HPDE6-E6E7 (cell line): ENCODE measurements around the gene SRM.
"Not testable (repeated sequence)": the region's sequence is repeated elsewhere in the genome, so short reads cannot be mapped to it uniquely, and the experiment has no call there.

ENCODE experiments used
- DNase-seq: peaks from one replicate; pipeline ENCODE4 v3.0.0; 2011; ENCODE audit warnings: missing footprints; ENCODE audit errors: extremely low spot score

The SRM gene

GRCh38 chr1:11064942-11065341 is 5.1 kb upstream of the SRM start:
- DNase-seq: no peak

DNA sequence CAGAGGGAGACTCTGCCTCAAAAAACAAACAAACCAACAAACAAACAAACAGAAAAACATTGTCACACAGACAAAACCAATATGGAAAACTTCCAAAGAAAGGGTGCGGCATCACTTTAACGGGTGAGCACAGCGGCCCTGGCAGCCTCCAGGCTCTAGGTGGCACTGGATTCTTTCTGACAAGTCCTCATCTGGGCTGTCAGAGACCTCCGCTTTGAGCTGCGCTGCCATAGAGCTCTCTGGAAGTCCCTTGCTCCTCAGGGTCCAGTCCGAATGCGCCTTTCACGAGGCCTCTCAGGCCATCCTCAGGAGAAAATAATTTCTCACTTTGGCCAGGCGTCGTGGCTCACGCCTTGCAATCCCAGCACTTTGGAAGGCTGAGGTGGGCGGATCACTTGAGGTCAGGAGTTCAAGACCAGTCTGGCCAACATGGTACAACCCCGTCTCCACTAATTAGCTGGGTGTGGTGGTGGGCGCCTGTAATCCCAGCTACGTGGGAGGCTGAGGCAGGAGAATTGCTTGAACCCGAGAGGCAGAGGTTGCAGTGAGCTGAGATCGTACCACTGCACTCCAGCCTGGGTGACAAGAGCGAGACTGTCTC is 4.2 kb upstream of the SRM start:
- DNase-seq: not testable (repeated sequence)

GRCh38 chr1:11062965-11063401 is 3.2 kb upstream of the SRM start:
- DNase-seq: no peak

DNA sequence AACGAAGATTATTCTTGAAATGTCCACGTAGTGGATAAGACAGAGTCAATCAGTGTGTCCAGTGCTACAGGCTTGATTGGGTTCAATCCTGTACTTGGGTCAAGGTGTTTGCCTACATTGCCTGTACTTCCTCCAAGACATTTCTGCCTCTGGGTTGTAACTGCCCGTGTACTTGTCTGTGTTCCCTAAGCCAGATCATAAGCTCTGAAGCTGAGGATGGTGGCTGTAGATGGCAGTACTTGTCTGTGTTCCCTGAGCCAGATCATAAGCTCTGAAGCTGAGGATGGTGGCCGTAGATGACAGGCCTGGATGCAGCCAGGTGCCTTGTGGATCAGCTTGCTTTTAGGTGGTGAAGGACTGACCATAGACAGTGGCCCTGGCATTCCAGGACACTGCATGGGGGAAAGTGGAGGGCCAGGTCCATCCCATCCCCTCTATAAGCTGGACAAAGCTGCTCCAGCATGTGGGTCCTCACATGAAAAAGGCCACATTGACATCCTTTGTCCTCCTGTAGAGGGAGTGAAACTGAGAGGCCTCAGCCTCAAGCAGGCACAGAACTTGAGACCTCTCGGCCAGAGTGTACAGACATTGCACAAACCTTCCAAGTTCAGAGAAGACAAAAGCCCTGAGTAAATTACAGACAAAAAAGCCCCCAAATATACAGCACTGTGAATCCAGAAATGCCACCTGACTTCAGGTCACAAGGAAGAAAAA is 2.0 kb upstream of the SRM start:
- DNase-seq: no peak

DNA sequence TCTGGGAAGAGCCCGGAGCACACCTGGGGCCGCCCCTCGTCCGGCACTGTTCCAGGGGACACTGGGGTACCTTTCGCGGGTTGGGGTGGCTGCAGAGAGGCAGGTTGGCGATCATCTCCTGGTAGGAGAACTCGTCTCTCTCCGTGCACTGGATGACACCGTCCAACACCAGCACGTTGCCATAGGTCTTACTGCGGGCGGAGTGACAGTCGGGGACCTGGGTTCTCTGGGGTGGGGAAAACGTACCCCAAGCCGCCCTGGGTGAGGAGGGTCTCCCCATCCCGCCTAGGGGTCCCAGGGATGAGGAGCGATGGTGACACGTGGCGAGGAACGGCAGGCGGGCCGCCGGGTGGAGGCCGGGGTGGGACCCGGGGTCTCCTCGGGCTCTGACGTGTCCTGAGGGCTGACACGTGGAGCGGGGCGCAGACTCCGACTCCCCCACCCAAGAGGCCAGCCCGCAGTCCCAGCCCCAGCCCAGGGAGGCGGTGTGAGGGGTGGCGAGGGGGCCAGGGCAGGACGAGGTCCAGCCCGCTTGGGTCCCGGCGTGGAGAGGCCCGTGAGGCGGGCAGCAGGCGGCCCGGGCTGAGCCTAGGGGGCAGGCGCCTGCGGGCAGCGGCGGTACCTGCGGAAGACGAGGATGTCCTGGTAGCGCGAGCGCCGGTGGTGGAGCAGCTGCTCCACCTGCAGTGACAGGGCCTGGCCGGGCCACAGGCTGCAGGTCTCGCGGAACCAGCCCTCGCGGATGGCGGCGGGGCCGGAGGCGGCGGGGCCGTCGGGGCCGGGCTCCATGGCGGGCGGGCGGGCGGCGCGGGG is 457 bp downstream of the SRM start:
- DNase-seq: no peak

GRCh38 chr1:11058595-11059154 is 1.1 kb downstream of the SRM start:
- DNase-seq: no peak

DNA sequence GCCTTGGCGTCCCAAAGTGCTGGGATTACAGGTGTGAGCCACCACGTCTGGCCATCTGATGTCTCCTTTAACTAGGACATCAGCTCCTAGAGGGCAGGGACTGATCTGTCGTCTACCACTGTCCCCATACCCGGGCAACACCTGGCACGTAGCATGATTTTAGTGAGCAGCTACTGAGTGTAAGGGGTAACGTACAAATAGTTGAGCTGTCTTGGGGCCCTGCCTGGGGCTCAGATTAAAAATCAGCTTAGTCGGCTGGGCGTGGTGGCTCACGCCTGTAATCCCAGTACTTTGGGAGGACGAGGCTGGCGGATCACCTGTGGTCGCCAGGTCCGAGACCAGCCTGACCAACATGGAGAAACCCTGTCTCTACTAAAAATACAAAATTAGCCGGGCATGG is 1.8 kb downstream of the SRM start:
- no peak for DNase-seq

GRCh38 chr1:11057477-11057876 is 2.3 kb downstream of the SRM start:
- DNase-seq: no peak

DNA sequence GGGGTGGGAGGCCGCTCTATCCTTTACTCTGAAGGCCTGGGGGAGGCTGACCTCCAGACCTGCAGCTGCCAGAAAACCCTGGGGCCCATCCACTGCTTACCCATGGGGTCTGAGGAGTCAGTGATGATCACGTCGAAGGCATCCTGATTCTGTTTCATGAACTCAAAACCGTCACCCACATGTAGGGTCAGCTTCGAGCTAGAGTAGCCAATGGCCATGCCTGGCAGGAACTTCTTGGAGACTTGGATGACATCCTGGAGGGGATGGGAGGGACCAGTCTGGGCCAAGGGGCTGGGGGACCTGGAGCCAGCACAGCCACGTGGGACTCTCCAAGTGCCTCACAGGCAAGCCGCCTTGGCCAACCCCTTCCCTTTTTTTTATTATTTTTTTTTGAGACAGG is 3.3 kb downstream of the SRM start:
- no peak for DNase-seq

GRCh38 chr1:11055676-11056075 is 4.1 kb downstream of the SRM start:
- no peak for DNase-seq

DNA sequence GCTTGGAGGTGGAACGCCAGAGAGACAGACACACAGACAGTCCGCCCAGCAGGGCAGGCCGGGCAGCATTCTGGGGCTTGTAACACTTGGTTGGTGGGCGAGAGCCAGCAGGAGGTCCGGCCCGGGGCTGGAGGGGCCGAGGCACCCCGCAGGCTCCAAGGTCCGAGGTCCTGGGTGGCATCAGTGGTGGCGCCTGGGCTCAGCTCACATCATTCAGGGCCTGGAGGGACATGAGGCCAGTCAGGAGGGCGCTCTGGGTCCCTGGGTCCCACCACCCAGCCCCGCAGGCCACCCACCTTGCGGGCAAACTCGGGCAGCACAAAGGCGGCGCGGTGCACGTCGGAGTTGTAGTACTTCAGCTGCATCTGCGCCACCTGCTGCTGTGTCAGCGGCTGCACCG is 5.2 kb downstream of the SRM start:
- no peak for DNase-seq

GRCh38 chr1:11054181-11054580 is 5.6 kb downstream of the SRM start:
- DNase-seq: no peak

DNA sequence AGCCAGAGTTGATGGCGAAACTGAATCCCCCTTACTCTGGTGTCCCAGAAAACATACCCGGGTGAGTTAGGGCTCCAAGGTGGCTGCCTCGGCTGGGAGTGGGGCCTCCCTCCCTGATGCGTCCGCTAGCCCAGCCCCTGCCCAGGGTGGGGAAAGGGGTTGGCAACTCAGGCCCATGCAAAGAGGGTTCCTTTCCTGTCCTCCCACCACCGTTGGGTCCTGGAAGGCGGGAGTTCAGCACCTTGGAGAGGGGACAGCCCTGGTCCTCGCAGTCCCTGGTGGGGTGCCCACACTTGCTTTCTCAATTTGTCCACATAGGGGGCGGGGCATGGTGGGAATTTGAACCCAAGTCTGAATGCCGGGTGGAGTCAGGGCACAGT is 6.1 kb downstream of the SRM start:
- DNase-seq: no peak

DNA sequence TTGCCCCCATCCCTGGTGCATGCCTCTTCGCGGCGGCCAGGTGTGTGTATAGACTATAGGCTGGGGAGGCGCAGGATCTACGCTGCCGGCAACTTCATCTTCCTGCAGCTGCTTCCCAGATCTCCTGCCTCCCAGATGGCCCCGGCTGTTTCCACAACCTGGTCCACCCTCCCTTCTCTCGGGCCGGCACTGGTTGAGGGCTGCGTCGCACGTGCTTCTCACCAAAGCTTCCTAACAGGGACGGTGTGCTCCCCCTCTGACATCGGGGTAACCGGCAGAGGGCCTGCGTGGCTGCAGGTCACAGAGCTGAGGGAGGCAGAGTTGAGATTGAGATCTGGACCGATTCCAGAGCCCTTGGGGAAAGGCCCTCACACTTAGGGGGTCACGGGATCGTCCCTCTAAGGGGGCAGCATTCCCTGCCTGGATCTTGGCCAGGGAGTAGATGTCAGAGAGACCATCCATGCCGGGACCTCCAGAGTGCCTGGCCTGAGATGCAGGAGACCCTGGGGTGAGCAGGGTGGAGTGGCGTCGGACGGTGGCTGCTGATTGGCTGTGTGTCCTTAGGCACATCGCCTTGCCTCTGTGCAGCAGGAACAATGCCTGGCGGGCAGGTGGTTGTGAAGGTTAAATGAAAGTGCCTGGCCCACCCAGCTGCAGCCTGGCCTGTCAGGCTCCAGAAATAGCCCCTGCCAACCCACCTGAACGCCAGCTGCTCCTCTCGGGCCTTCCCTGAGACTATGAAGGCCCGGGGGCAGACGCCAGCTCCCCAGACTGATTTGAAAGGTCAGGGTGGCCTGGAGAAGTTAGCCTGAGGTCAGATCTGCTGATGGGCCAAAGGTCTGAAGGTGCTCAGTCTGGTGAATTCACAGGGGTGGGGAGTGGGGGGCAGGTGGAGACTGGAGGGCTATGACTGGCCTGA is 6.7 kb downstream of the SRM start:
- DNase-seq: no peak

DNA sequence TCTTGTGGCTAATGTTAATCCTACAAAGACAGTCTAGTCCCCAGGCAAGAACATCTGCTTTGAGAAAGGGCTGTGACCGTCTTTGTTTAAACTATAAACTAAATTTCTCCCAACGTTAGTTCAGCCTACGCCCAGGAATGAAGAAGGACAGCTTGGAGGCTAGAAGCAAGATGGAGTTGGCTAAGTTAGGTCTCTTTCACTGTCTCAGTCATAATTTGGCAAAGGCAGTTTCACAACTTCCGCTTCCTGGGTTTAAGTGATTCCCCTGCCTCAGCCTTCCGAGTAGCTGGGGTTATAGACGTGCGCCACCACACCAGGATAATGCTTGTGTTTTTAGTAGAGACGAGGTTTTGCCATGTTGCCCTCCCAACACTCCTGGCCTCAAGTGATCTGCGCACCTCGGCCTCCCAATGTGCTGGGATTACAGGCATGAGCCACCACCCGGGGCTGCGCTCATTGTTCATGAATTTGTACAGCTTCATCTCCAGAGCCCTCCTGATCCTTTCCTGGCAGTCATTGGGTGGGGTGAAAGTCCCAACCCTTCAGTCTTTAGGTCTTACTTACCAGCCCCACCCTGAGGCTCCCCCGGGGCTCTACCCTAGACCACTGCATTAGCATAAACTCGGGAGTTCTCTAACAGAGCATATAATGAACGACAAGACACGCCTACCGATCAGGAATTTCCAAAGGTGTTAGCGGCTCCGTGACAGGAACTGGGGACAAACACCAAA is 7.9 kb downstream of the SRM start:
- no peak for DNase-seq

- DNase-seq: not testable (repeated sequence)
These were observed 8.7 kb downstream of the SRM start for GRCh38 chr1:11051121-11051520.

- no peak for DNase-seq
These were observed 13.0 kb downstream of the SRM start, which contains the start of gene MASP2 for GRCh38 chr1:11046625-11047365. Gene MASP2 (minus strand): TSS chr1:11047239. CDS start chr1:11047207, 32 bp downstream.

DNA sequence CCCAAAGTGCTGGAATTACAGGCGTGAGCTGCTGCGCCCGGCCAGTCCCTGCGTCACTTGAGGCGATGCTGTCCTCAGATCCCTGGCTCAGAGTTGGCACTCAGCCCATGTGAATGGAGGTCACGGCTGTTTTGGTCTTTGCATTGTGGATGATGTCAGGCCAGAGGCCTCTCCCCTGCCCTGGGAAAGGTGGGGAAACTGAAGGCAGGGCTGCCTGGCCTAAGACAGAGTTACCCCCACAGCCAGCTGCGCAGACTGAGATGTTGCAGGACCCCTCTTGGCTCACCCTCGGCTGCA is 13.6 kb downstream of the SRM start:
- DNase-seq: no peak

GRCh38 chr1:11045428-11046269 is 14.2 kb downstream of the SRM start:
- DNase-seq: no peak
